Effector CD8-positive, alpha-beta T cell (primary cell): Measurements from ENCODE around the gene NFAT5.
A peak's percentile ranks its signal among the peaks of the same experiment; 100 is the strongest.
"Not testable (repeated sequence)": the region's sequence is repeated elsewhere in the genome, so short reads cannot be mapped to it uniquely, and the experiment has no call there.

Source experiments
- DNase-seq: peaks from one replicate; lab custom pipeline; 2025; lab: John Stamatoyannopoulos, UW

The NFAT5 gene

GRCh38 chr16:69706256-69706974 lies 140.6 kb downstream of the NFAT5 start:
- DNase-seq: no peak

- no peak for DNase-seq
These were observed 141.2 kb downstream of the NFAT5 start for GRCh38 chr16:69706975-69707340.

- no peak for DNase-seq
These were observed 142.3 kb downstream of the NFAT5 start for GRCh38 chr16:69707920-69708683.

- DNase-seq: no peak
These were observed 143.8 kb downstream of the NFAT5 start for GRCh38 chr16:69709456-69710084.

- no peak for DNase-seq
These were observed 145.5 kb downstream of the NFAT5 start for GRCh38 chr16:69711115-69711740.

GRCh38 chr16:69712277-69712676 lies 146.5 kb downstream of the NFAT5 start:
- DNase-seq: no peak

GRCh38 chr16:69712914-69713581 lies 147.3 kb downstream of the NFAT5 start:
- no peak for DNase-seq

GRCh38 chr16:69717066-69717465 lies 151.3 kb downstream of the NFAT5 start:
- no peak for DNase-seq

GRCh38 chr16:69718111-69718764 lies 152.5 kb downstream of the NFAT5 start:
- DNase-seq: no peak

GRCh38 chr16:69720822-69721430 lies 155.2 kb downstream of the NFAT5 start:
- no peak for DNase-seq

GRCh38 chr16:69721441-69721957 lies 155.7 kb downstream of the NFAT5 start:
- no peak for DNase-seq

- DNase-seq: no peak
These were observed 158.7 kb downstream of the NFAT5 start for GRCh38 chr16:69724414-69724873.

- DNase-seq: no peak
These were observed 159.3 kb downstream of the NFAT5 start for GRCh38 chr16:69724981-69725479.

- DNase-seq: no peak
These were observed 159.9 kb downstream of the NFAT5 start for GRCh38 chr16:69725480-69726312.

GRCh38 chr16:69726313-69727060 lies 160.7 kb downstream of the NFAT5 start, which contains the start of gene NQO1:
TSS of gene NQO1 (minus strand) at chr16:69726560. CDS start at chr16:69726439, 121 bp downstream.
- DNase-seq: peak; percentile 63

GRCh38 chr16:69727916-69728270 lies 162.1 kb downstream of the NFAT5 start:
- no peak for DNase-seq

GRCh38 chr16:69729030-69729429 lies 163.3 kb downstream of the NFAT5 start:
- not testable (repeated sequence) for DNase-seq

GRCh38 chr16:69731280-69731679 lies 165.5 kb downstream of the NFAT5 start:
- DNase-seq: not testable (repeated sequence)

GRCh38 chr16:69732101-69732500 lies 166.3 kb downstream of the NFAT5 start:
- DNase-seq: no peak
